Left lung (tissue), 10 donors: ENCODE results near the gene ASCC1. TPM values are rescaled to one million over a fixed set of nuclear protein-coding genes. Genes with fewer than 3 reads are reported as not detected.
A peak's percentile ranks its signal among the peaks of the same experiment; 100 is the strongest.

Experiments
- ATAC-seq: fragments of 200-7000 bp; cut with Tn5 transposase; one replicate; pipeline ENCODE4 v1.9.1; 2020; ENCODE audit warnings: moderate library complexity
- DNase-seq, 4 donors: peaks; one replicate each; pipeline ENCODE4 v3.0.0-alpha.2; 2013 to 2020
- H3K27ac ChIP-seq, 2 donors: fragments of 200-600 bp; sonication (generic) in 1 of 2; one replicate each; pipeline versions ENCODE4 v1.5.0 to v1.8.0; 2020 to 2021
- H3K27me3 ChIP-seq, 2 donors: fragments of 200-600 bp; sonication (generic) in 1 of 2; one replicate each; pipeline versions ENCODE4 v1.5.0 to v1.8.0; 2020 to 2021
- H3K36me3 ChIP-seq, 2 donors: fragments of 200-600 bp; sonication (generic) in 1 of 2; one replicate each; pipeline versions ENCODE4 v1.5.0 to v1.8.0; 2020 to 2021
- H3K4me1 ChIP-seq, 2 donors: fragments of 200-600 bp; one replicate each; pipeline ENCODE4 v1.8.0; 2021
- H3K4me3 ChIP-seq, 2 donors: fragments of 200-600 bp; sonication (generic) in 1 of 2; one replicate each; pipeline versions ENCODE4 v1.5.0 to v1.8.0; 2020 to 2021; ENCODE audit warnings: mild to moderate bottlenecking in 1 of 2
- H3K9me3 ChIP-seq, 2 donors: fragments of 200-600 bp; sonication (generic) in 1 of 2; one replicate each; pipeline versions ENCODE4 v1.5.0 to v1.8.0; 2020 to 2021
- intact Hi-C, 2 donors: fragments of 100-400 bp; cut with DNase I; formaldehyde crosslinking; loops; one replicate each; pipeline versions ENCODE4 v1.11.2 to v1.14.2; 2022
- polyA plus RNA-seq, 6 donors: library from polyadenylated mRNA; unstranded; fragments of 120-200 nt; gene quantifications; one replicate each; pipeline ENCODE4 v1.2.1, GENCODE V29; 2013; ENCODE audit not compliant: insufficient read length in 6 of 6
- total RNA-seq, 2 donors: library from RNA; stranded (reverse); fragmentation: NEBNext Ultra II Directional; extraction: Animal tissue kit (Norgen Biotek cat#: 25700); gene quantifications; one replicate each; pipeline ENCODE4 v1.2.1, GENCODE V29; 2021
- TF ChIP-seq, protein P1 (sequence below), 2 donors: fragments of 200-600 bp; sonication (generic) in 1 of 2; IDR thresholded peaks; one replicate each; pipeline versions ENCODE4 v1.5.0 to v1.8.0; 2021; ENCODE audit warnings: antibody characterized with exemption in 2 of 2
- donor health status: DM: no; HTN: yes; CAD: no.
- donor health status: DM: no; HTN: no; CAD: no.

Gene ASCC1
- total and polyA plus RNA-seq, 8 donors, result 27.0 to 48.2 (median 37.4) TPM

GRCh38 chr10:72087969-72088888 is 127.8 kb downstream of the ASCC1 start, which contains the start of gene SPOCK2:
Gene SPOCK2 (minus strand): TSS chr10:72088551. CDS start chr10:72088328, 223 bp downstream.
- H3K36me3 ChIP-seq, result peaks cover 0 to 5% of the 10 kb centered on the region in 2 donors
- peak; percentile 47 for ATAC-seq

GRCh38 chr10:72087392-72087968 is 128.6 kb downstream of the ASCC1 start:
- H3K4me1 ChIP-seq, result peaks cover 17 to 30% of the 10 kb centered on the region in 2 donors
- no peak for DNase-seq
- H3K27ac ChIP-seq, result peak overlapping the region; percentile 59 to 78
- ATAC-seq, result peak; percentile 47
- intact Hi-C loops, result no loop called here
- H3K27me3 ChIP-seq, result peaks cover 21 to 43% of the 10 kb centered on the region in 2 donors
- H3K4me3 ChIP-seq, result peak overlapping the region; percentile 33 to 49
- no peaks in the 10 kb centered on the region for H3K36me3 ChIP-seq
- no peaks in the 10 kb centered on the region for H3K9me3 ChIP-seq
- TF ChIP-seq, protein P1, sequence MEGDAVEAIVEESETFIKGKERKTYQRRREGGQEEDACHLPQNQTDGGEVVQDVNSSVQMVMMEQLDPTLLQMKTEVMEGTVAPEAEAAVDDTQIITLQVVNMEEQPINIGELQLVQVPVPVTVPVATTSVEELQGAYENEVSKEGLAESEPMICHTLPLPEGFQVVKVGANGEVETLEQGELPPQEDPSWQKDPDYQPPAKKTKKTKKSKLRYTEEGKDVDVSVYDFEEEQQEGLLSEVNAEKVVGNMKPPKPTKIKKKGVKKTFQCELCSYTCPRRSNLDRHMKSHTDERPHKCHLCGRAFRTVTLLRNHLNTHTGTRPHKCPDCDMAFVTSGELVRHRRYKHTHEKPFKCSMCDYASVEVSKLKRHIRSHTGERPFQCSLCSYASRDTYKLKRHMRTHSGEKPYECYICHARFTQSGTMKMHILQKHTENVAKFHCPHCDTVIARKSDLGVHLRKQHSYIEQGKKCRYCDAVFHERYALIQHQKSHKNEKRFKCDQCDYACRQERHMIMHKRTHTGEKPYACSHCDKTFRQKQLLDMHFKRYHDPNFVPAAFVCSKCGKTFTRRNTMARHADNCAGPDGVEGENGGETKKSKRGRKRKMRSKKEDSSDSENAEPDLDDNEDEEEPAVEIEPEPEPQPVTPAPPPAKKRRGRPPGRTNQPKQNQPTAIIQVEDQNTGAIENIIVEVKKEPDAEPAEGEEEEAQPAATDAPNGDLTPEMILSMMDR (IDR thresholded peaks at IDR 0.05), result no peak

More at GRCh38 chr10:72087969-72088888, 127.8 kb downstream of the ASCC1 start, which contains the start of gene SPOCK2:
- intact Hi-C loops, result no loop called here
- Histone ChIP-seq H3K4me1 (peaks cover 17 to 30% of the 10 kb centered on the region in 2 donors), H3K4me3 (peak within 1 kb of the TSS; percentile 33 to 49), H3K27me3 (peaks cover 21 to 43% of the 10 kb centered on the region in 2 donors), H3K27ac (peak within 1 kb of the TSS; percentile 59 to 78), H3K9me3 (no peaks in the 10 kb centered on the region)
- no peak for DNase-seq
- TF ChIP-seq, protein P1 (IDR thresholded peaks at IDR 0.05), result no peak

DNA sequence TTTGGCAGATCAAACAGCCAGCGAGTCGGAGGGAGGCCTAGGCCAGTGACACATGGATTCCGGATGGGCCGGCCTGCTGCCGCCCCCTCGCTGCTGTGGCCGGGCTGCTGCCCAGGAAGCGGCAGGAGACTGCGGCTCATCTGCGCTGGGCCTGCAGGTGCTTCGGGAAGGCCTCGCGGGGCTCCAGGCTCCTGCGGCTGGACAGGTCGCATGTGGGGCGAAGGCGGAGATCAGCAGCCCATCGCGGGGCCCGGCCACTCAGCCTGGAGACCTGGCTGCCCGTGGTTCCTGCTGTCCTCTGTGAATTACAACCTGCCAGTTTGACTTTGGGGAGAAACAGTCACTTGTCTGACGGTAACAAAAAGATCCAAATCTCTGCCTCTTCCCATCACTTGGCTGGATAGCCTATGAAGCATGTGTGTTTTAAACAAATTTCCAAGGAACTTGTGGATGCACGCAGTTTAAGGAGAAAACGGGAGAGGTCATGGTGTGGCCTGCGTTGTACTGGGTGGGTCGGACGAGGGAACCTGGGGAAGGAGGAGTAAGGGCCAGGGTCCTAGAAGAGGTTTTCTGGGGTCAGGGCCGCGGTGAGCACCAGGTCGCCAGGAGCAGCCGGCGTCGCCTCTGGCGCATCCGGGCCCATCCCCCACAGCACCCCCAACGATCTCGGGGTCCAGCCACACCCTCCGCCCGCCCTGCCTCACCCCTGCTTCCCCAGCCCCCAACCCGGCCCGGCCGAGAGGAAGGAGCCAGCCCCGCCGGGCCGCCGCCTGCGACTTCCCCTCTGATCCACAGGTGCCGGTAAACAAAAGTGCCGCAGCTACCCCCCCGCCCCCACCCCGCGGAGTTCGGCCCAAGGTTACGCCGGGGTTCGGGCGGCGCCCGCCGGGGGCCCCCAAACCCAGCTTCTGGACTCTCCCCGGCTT is 129.3 kb downstream of the ASCC1 start:
- Histone ChIP-seq H3K36me3 (no peaks in the 10 kb centered on the region), H3K4me1 (peaks cover 17 to 30% of the 10 kb centered on the region in 2 donors), H3K9me3 (no peaks in the 10 kb centered on the region), H3K27ac (peak overlapping the region; percentile 59 to 78), H3K27me3 (peaks cover 21 to 43% of the 10 kb centered on the region in 2 donors), H3K4me3 (peak overlapping the region; percentile 33 to 49)
- TF ChIP-seq, protein P1 (IDR thresholded peaks at IDR 0.05), result no peak
- intact Hi-C loops, result no loop called here
- peak; percentile 31 for ATAC-seq
- DNase-seq, result peak in 2 of 4 donors; percentile 55 to 89

- no peaks in the 10 kb centered on the region for H3K9me3 ChIP-seq
- H3K27ac ChIP-seq, result peak overlapping the region in 1 of 2 donors; percentile 78
- DNase-seq, result no peak
- H3K4me1 ChIP-seq, result peaks cover 17 to 30% of the 10 kb centered on the region in 2 donors
- H3K4me3 ChIP-seq, result peak overlapping the region in 1 of 2 donors; percentile 49
- ATAC-seq, result no peak
- intact Hi-C loops, result no loop called here
- H3K36me3 ChIP-seq, result no peaks in the 10 kb centered on the region
- TF ChIP-seq, protein P1 (IDR thresholded peaks at IDR 0.05), result no peak
- peaks cover 21 to 43% of the 10 kb centered on the region in 2 donors for H3K27me3 ChIP-seq
These were observed 130.1 kb downstream of the ASCC1 start for GRCh38 chr10:72085864-72086465.
